Measurements from ENCODE around the gene OXER1.

Gene OXER1

DNA sequence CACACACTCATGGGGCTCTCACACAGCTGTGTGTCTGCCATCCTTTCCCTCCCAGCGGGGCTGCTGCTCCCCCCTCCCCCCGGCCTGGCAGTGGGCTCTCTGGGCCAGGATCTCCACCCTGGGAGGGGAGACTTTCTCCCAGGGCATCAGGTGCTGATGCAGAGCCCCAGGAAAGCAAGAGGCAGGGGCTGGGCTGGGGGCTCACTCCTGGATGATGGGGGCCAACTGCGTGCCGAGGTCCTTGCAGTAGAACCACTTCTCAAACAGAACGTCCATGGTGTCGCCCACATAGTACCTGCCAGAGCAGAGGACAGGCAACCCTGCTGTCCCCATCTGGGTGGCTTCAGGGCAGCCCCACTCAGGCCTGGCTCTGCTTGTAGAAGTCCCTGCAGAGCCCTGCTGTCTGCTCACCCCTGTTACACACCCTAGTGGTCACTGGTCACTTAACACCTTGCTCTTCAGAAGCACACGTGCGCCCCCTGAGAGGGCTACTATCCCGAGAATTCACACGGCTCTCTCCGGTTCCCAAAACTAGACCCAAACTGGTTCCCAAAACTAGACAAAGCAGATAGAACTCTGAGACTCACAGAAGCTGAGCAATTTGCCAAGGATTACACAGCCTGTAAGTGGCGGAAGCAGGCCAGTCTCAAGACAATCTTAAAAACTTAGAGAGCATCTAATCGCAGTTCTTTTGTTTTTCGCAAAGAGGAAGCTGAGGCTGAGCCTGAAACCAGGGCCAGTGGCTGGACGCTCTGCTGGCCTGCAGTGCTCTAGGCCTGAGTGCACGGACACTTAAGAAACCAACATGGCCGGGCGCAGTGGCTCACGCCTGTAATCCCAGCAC lies 6.6 kb upstream of the OXER1 start:
- peak; percentile 14 for DNase-seq (ENCODE audit: low read depth)

DNA sequence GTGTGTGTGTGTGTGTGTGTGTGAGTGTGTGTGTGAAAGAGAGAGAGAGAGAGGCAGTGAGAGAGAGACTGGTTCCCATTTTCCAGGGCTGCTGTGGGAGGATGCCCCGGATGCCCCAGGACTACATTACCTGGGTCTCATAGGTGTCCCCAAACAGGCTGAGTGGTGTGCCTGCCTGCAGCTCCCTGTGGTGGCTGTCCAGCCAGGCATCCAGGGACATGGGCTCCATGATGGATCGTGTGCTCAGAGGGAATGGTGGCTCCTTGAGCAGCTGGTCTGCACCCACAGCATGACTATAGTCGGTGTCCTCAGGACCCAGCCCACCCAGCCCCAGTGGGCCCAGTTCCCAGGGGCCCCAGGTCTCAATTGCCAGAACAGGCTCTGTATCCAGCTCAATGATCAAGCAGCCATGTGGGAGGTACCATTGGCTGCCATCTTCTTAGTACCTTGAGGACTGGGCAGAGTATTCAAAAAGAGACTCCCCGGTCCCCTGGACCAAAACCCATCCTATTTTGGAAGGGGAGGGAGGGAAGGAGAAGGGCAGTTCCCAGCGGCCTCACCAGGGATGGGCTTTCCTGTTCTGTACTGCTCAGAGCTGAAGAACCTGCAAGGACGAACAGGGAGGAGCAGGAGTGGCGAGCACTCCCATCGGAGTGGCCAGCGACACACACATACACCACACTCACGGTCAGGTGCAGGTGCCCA lies 5.8 kb upstream of the OXER1 start:
- TF ChIP-seq CTCF (conservative IDR thresholded peaks at IDR 0.05; ENCODE audit: low read depth, low read length): no peak
- no peak overlapping the region for H3K4me3 ChIP-seq (ENCODE audit: low read length)
- no peak for DNase-seq (ENCODE audit: low read depth)

More for the DNA sequence above, 6.6 kb upstream of the OXER1 start:
- TF ChIP-seq CTCF (conservative IDR thresholded peaks at IDR 0.05; ENCODE audit: low read depth, low read length): peak; percentile 62
- H3K4me3 ChIP-seq (ENCODE audit: low read length): no peak overlapping the region

- no peak overlapping the region for H3K4me3 ChIP-seq (ENCODE audit: low read length)
- no peak for TF ChIP-seq CTCF (conservative IDR thresholded peaks at IDR 0.05; ENCODE audit: low read depth, low read length)
- DNase-seq (ENCODE audit: low read depth): no peak
Measured at GRCh38 chr2:42768706-42769256, 4.8 kb upstream of the OXER1 start.

DNA sequence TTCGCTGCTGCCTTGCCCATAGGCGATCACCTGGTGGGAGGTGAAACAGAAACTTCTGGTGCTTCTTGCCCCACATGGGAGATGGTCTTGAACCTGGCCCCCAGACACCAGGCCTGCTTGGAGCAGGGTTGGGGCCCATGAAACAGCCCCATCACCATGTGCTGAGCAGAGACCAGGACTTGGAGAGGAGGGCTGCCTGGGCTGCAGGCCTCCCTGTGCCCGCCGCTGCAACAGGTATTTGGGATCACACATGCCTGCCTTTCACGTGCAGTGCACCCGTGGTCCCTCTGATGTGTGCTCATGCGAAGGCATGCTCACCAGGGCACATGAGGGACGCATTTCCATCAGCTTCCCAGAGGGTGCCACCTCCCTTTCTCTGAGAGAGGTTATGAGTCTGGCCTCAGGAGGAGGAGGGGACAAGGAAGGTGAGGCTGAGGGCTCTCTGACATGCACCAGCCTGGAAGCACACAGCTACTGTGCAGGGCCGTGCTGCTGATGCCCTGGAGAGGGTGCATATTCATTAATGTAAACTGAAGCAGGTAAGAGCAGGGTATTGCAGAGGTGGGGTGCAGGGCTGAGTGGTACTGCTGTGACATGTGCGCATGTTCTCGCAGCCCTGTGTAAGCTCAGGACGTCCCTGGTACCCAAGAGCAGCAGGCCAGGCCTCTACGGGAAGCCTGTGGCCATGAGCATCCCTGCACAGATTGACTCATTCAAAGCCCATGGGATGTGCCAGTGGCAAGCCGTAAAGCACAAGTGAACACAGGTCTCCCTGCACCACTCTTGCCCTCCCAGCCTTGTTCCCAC lies 4.2 kb upstream of the OXER1 start:
- no peak for TF ChIP-seq CTCF (conservative IDR thresholded peaks at IDR 0.05; ENCODE audit: low read depth, low read length)
- no peak overlapping the region for H3K4me3 ChIP-seq (ENCODE audit: low read length)
- DNase-seq (ENCODE audit: low read depth): no peak

DNA sequence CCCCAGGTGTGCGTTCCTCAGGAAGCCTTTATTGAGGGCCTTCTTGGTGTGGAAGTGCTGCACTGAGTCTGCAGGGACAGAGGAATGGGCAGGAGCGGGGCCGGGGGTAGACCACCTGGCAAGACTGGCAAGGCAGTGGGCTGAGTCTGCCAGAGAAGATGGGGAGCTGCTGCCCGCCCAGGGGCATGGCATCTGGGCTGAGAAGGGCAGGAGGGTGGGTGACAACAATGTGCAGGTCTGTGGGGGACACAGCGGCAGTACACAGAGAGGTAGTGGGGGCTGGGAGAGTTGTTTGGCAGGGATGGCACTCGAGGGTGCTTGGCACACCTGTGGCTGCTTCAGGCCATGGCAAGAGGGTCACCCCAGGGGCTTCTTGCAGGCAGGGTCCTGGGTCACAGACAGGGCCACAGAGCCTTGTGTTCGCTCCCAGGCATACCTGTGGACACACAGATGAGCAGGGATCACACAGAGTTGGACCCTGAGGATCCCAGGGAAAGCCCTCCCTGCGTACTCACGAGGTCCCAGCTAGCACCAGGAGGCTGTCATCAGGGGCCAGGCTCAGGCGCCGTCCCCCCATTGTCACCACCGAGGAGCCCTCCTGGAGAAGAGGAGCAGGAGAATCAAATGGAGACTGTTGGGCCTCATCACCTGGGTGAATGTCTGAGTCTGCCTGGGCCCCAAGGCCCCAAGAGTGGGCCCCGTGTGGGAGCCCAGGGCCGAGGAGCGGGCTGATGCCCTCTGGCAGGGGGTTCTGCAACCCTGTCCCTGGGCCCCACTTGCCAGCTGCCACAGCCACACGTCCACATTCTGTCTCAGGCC lies 3.4 kb upstream of the OXER1 start:
- TF ChIP-seq CTCF (conservative IDR thresholded peaks at IDR 0.05; ENCODE audit: low read depth, low read length): no peak
- no peak for DNase-seq (ENCODE audit: low read depth)
- H3K4me3 ChIP-seq (ENCODE audit: low read length): no peak overlapping the region

DNA sequence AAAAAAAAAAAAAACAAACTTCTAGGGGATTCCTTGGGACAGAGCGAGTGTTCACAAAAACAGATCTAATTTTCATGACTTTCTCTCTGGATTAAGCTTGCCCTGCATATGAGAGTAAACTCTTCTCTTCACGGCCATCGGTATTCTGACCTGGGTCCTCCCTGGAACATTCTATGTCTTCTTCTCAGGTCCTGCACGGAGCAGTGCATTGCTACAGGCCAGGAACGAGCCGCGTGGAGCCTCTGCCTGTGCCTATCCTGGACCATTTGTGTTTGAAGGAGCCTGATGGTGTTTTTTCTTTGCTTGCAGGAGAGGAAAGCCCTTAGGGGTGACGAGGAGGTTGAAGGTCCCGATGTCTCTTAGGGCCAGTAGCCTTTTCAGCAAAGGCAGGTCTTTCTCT lies 1.8 kb upstream of the OXER1 start:
- no peak overlapping the region for H3K4me3 ChIP-seq (ENCODE audit: low read length)
- no peak for DNase-seq (ENCODE audit: low read depth)
- TF ChIP-seq CTCF (conservative IDR thresholded peaks at IDR 0.05; ENCODE audit: low read depth, low read length): no peak
